H9 (cell line): ENCODE results near the gene CCDC192. TPM values are rescaled to one million over a fixed set of nuclear protein-coding genes. Genes with fewer than 3 reads are reported as not detected.

ENCODE experiments used
- DNase-seq: peaks from one replicate; pipeline ENCODE4 v3.0.0-alpha.2; 2017
- H2AFZ ChIP-seq: one replicate; pipeline ENCODE4 v1.6.1; 2013; ENCODE audit warnings: mild to moderate bottlenecking, low read length, control low read depth, moderate library complexity
- H2AK5ac ChIP-seq: 2 replicates; pipeline ENCODE4 v1.6.1; 2013; ENCODE audit warnings: low read length, control low read depth, mixed read lengths; ENCODE audit not compliant: insufficient read length
- H2BK120ac ChIP-seq: one replicate; pipeline ENCODE4 v1.6.1; 2013; ENCODE audit warnings: low read depth, mild to moderate bottlenecking, low read length, control low read depth, inconsistent platforms; ENCODE audit not compliant: poor library complexity, severe bottlenecking
- H2BK12ac ChIP-seq: 2 replicates; pipeline ENCODE4 v1.6.1; 2013; ENCODE audit warnings: low read length, control low read depth, mixed read lengths, low read depth; ENCODE audit not compliant: insufficient read length
- H2BK15ac ChIP-seq: 2 replicates; pipeline ENCODE4 v1.6.1; 2013; ENCODE audit warnings: low read depth, low read length, control low read depth
- H2BK20ac ChIP-seq: one replicate; pipeline ENCODE4 v1.6.1; 2013; ENCODE audit warnings: low read depth, mild to moderate bottlenecking, low read length, control low read depth, inconsistent platforms; ENCODE audit not compliant: poor library complexity, severe bottlenecking
- H2BK5ac ChIP-seq: 2 replicates; pipeline ENCODE4 v1.6.1; 2013; ENCODE audit warnings: low read length, control low read depth, mixed read lengths; ENCODE audit not compliant: insufficient read length
- H3K14ac ChIP-seq: 2 replicates; pipeline ENCODE4 v1.6.1; 2013; ENCODE audit warnings: low read length, control low read depth; ENCODE audit not compliant: insufficient read depth
- H3K18ac ChIP-seq: 2 replicates; pipeline ENCODE4 v1.6.1; 2013; ENCODE audit warnings: low read depth, mild to moderate bottlenecking, mixed read lengths, low read length, control low read depth; ENCODE audit not compliant: insufficient read length
- H3K23ac ChIP-seq: 2 replicates; pipeline ENCODE4 v1.6.1; 2013; ENCODE audit warnings: low read length, control low read depth, mixed read lengths, low read depth; ENCODE audit not compliant: insufficient read length
- H3K23me2 ChIP-seq: 2 replicates; pipeline ENCODE4 v1.6.1; 2013; ENCODE audit warnings: low read depth, mild to moderate bottlenecking, mixed read lengths, low read length, control low read depth; ENCODE audit not compliant: insufficient read length, poor library complexity, severe bottlenecking
- H3K27ac ChIP-seq: 2 replicates; pipeline ENCODE4 v1.5.1; 2013; ENCODE audit warnings: low read length, control low read depth, mixed read lengths, low read depth; ENCODE audit not compliant: insufficient read length
- H3K27me3 ChIP-seq: 2 replicates; pipeline ENCODE4 v1.6.1; 2013; ENCODE audit warnings: low read length, control low read depth, inconsistent platforms; ENCODE audit not compliant: insufficient read depth
- H3K4ac ChIP-seq: 2 replicates; pipeline ENCODE4 v1.6.1; 2013; ENCODE audit warnings: low read depth, mild to moderate bottlenecking, control low read depth, inconsistent platforms, low read length, moderate library complexity
- H3K4me1 ChIP-seq: 2 replicates; pipeline ENCODE4 v1.6.1; 2013; ENCODE audit warnings: low read length, control low read depth, inconsistent platforms; ENCODE audit not compliant: insufficient read depth
- H3K4me2 ChIP-seq: 2 replicates; pipeline ENCODE4 v1.6.1; 2013; ENCODE audit warnings: low read length, control low read depth, mixed read lengths; ENCODE audit not compliant: insufficient read length, insufficient read depth
- H3K56ac ChIP-seq: 2 replicates; pipeline ENCODE4 v1.6.1; 2013; ENCODE audit warnings: low read depth, mild to moderate bottlenecking, mixed read lengths, low read length, control low read depth; ENCODE audit not compliant: insufficient read length
- H3K79me1 ChIP-seq: 2 replicates; pipeline ENCODE4 v1.6.1; 2013; ENCODE audit warnings: low read depth, mild to moderate bottlenecking, moderate library complexity, low read length, control low read depth, inconsistent platforms; ENCODE audit not compliant: insufficient read depth, poor library complexity, severe bottlenecking
- H3K79me2 ChIP-seq: 2 replicates; pipeline ENCODE4 v1.6.1; 2013; ENCODE audit warnings: low read length, control low read depth, inconsistent platforms; ENCODE audit not compliant: insufficient read depth
- H3K9ac ChIP-seq: 2 replicates; pipeline ENCODE4 v1.6.1; 2013; ENCODE audit warnings: low read length, control low read depth, mixed read lengths; ENCODE audit not compliant: insufficient read length; ENCODE audit errors: extremely low read depth
- H3K9me3 ChIP-seq: one replicate; pipeline ENCODE4 v1.6.1; 2013; ENCODE audit warnings: low read depth, low read length, inconsistent platforms; ENCODE audit not compliant: control insufficient read depth
- H3T11ph ChIP-seq: one replicate; pipeline ENCODE4 v1.6.1; 2013; ENCODE audit warnings: mild to moderate bottlenecking, low read length, control low read depth, inconsistent platforms
- H4K20me1 ChIP-seq: one replicate; pipeline ENCODE4 v1.6.1; 2013; ENCODE audit not compliant: control insufficient read depth, insufficient read length, insufficient read depth
- H4K5ac ChIP-seq: 2 replicates; pipeline ENCODE4 v1.6.1; 2013; ENCODE audit warnings: low read depth, mild to moderate bottlenecking, mixed read lengths, low read length, control low read depth; ENCODE audit not compliant: insufficient read length
- H4K8ac ChIP-seq: replicated peaks from 2 replicates; pipeline ENCODE4 v1.6.1; 2013; ENCODE audit warnings: low read length, control low read depth, mixed read lengths, low read depth; ENCODE audit not compliant: insufficient read length
- H4K91ac ChIP-seq: 2 replicates; pipeline ENCODE4 v1.6.1; 2013; ENCODE audit warnings: low read depth, mild to moderate bottlenecking, moderate library complexity, mixed read lengths, low read length, control low read depth; ENCODE audit not compliant: insufficient read length
- H3K27ac Mint-ChIP-seq, 3 experiments: 2 replicates in 2 of 3; 3 replicates in 1 of 3; pipeline ENCODE4 v1.8.0; 2020 to 2021; ENCODE audit warnings: mixed read lengths in 3 of 3, mild to moderate bottlenecking in 1 of 3, moderate library complexity in 1 of 3
- H3K27me3 Mint-ChIP-seq: 2 replicates; pipeline ENCODE4 v1.8.0; 2021; ENCODE audit warnings: low read depth, mild to moderate bottlenecking, moderate library complexity, mixed read lengths
- H3K36me3 Mint-ChIP-seq, 3 experiments: 2 replicates in 2 of 3; 3 replicates in 1 of 3; pipeline ENCODE4 v1.8.0; 2020 to 2021; ENCODE audit warnings: low read depth in 3 of 3, mixed read lengths in 3 of 3; ENCODE audit not compliant: insufficient read depth in 1 of 3
- H3K4me1 Mint-ChIP-seq, 2 experiments: 2 replicates each; pipeline ENCODE4 v1.8.0; 2020; ENCODE audit warnings: mixed read lengths in 2 of 2
- H3K4me3 Mint-ChIP-seq, 2 experiments: 2 replicates in 1 of 2; 3 replicates in 1 of 2; pipeline ENCODE4 v1.8.0; 2020 to 2021; ENCODE audit warnings: mild to moderate bottlenecking in 2 of 2, mixed read lengths in 2 of 2, moderate library complexity in 1 of 2
- H3K9me3 Mint-ChIP-seq, 2 experiments: 2 replicates in 1 of 2; 3 replicates in 1 of 2; pipeline ENCODE4 v1.8.0; 2020; ENCODE audit warnings: mild to moderate bottlenecking in 2 of 2, mixed read lengths in 2 of 2, moderate library complexity in 1 of 2
- CTCF ChIP-seq: fragments of 200-600 bp; sonication (generic); conservative IDR thresholded peaks from 3 replicates; pipeline ENCODE4 v1.8.0; 2021; ENCODE audit warnings: antibody characterized with exemption, mild to moderate bottlenecking
- WGBS: extraction: QIAGEN DNeasy Blood & Tissue Kit; methylation state at CpG from one replicate; pipeline ENCODE4 v1.1.7; 2013; ENCODE audit warnings: missing lambda C conversion rate, low lambda C conversion rate, mixed read lengths; ENCODE audit not compliant: insufficient read length; ENCODE audit errors: extremely low coverage; 5-methylcytosine and 5-hydroxymethylcytosine counted together
- total RNA-seq: library from RNA; stranded (reverse); gene quantifications from 2 replicates; pipeline ENCODE4 v1.2.1, GENCODE V29; 2021

The CCDC192 gene
- total RNA-seq, 1 experiment from 2014 or later: not detected

GRCh38 chr5:127805448-127805847, 102.3 kb downstream of the CCDC192 start:
- H2BK120ac ChIP-seq: no peak overlapping the region
- no peak overlapping the region for H3K18ac ChIP-seq
- no peak overlapping the region for H3K23ac ChIP-seq
- WGBS: no CpG with 5 or more reads among the region's 1 CpG
- H4K91ac ChIP-seq: no peak overlapping the region
- H3K27me3 Mint-ChIP-seq: no peaks in the 10 kb centered on the region
- H4K20me1 ChIP-seq: no peaks in the 10 kb centered on the region
- no peak overlapping the region for H2BK15ac ChIP-seq
- no peaks in the 10 kb centered on the region for H3K27me3 ChIP-seq
- no peak overlapping the region for H3K14ac ChIP-seq
- no peaks in the 10 kb centered on the region for H3K79me1 ChIP-seq
- H3K4me2 ChIP-seq: no peak overlapping the region
- no peak overlapping the region for H4K5ac ChIP-seq
- H3K4me3 Mint-ChIP-seq: no peak overlapping the region
- H3K9me3 ChIP-seq: no peaks in the 10 kb centered on the region
- H2AFZ ChIP-seq: no peak overlapping the region
- H3K27ac ChIP-seq: no peak overlapping the region
- DNase-seq: no peak
- H3K4me1 Mint-ChIP-seq: peaks cover 22 to 25% of the 10 kb centered on the region in 2 experiments
- 0 out of 2 replicates have a peak, but pooled peaks cover 3% of the 10 kb centered on the region for H3K4me1 ChIP-seq
- no peak overlapping the region for H2AK5ac ChIP-seq
- no peak overlapping the region for H3K27ac Mint-ChIP-seq
- TF ChIP-seq CTCF: no peak
- H3K9me3 Mint-ChIP-seq: no peaks in the 10 kb centered on the region
- no peak overlapping the region for H3K9ac ChIP-seq
- no peak overlapping the region for H3T11ph ChIP-seq
- no peaks in the 10 kb centered on the region for H3K23me2 ChIP-seq
- H2BK5ac ChIP-seq: no peak overlapping the region
- no peak overlapping the region for H4K8ac ChIP-seq
- no peak overlapping the region for H2BK20ac ChIP-seq
- H2BK12ac ChIP-seq: no peak overlapping the region
- H3K56ac ChIP-seq: no peak overlapping the region
- H3K36me3 Mint-ChIP-seq: no peaks in the 10 kb centered on the region
- H3K79me2 ChIP-seq: no peaks in the 10 kb centered on the region
- H3K4ac ChIP-seq: no peak overlapping the region
